Epithelial cell of esophagus (primary cell): Measurements from ENCODE around the gene TEX53.

Source experiments
- DNase-seq: peaks from one replicate; pipeline ENCODE4 v3.0.0; 2010; ENCODE audit warnings: low read depth
- H3K4me3 ChIP-seq: 2 replicates; pipeline ENCODE4 v1.5.1; 2011; ENCODE audit warnings: mild to moderate bottlenecking, low read length, control low read depth
- TF ChIP-seq, protein P1 (sequence below): IDR thresholded peaks from 2 replicates; pipeline ENCODE4 v1.5.1; 2011; ENCODE audit warnings: low read depth, mild to moderate bottlenecking, low read length, control low read depth, inconsistent platforms; ENCODE audit not compliant: insufficient read depth; ENCODE audit errors: missing control alignments

TEX53 gene

DNA sequence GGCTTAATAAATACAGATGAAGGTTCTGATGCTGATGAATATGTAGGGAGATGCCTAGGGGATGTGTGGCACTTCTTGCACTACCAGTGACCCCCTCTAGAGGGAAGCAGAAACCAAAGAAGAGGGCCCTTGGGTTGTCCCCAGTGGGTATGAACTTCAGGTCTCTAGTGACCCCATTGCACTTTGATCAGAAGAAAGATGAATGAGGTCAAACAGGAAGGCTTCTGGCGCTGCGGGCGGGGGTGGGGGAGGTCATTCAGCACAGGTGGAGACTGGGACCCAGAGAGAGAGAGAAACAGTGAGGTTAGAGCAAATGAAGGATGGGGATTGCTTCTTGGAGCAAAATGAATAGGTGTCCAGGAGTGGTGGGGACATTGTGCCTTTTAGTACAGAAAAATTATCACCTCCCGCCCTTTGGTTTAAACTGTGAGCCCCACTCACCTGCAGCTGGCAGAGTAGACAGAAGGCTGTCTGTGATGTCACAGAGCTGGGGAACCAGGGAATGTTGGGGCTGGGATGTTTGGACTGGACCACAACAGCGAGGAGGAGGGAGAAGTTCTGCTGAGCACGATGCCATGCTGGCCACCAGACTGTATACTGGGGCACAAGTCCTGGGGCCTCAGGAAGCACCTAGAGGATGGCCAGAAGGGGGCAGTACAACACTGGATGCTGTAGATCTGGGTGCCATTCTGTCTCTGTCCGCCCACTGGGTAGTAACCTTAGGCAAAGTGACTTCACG is 24.2 kb upstream of the TEX53 start, which contains the start of gene TEX48:
Gene TEX48, minus strand, starts transcription at position 599 of the 739 bp plus-strand sequence. CDS start 10,469 bp downstream, outside the sequence.
- no peak within 1 kb of the TSS for H3K4me3 ChIP-seq
- peak; percentile 93 for DNase-seq
- TF ChIP-seq, protein P1, sequence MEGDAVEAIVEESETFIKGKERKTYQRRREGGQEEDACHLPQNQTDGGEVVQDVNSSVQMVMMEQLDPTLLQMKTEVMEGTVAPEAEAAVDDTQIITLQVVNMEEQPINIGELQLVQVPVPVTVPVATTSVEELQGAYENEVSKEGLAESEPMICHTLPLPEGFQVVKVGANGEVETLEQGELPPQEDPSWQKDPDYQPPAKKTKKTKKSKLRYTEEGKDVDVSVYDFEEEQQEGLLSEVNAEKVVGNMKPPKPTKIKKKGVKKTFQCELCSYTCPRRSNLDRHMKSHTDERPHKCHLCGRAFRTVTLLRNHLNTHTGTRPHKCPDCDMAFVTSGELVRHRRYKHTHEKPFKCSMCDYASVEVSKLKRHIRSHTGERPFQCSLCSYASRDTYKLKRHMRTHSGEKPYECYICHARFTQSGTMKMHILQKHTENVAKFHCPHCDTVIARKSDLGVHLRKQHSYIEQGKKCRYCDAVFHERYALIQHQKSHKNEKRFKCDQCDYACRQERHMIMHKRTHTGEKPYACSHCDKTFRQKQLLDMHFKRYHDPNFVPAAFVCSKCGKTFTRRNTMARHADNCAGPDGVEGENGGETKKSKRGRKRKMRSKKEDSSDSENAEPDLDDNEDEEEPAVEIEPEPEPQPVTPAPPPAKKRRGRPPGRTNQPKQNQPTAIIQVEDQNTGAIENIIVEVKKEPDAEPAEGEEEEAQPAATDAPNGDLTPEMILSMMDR = peak; percentile 96

DNA sequence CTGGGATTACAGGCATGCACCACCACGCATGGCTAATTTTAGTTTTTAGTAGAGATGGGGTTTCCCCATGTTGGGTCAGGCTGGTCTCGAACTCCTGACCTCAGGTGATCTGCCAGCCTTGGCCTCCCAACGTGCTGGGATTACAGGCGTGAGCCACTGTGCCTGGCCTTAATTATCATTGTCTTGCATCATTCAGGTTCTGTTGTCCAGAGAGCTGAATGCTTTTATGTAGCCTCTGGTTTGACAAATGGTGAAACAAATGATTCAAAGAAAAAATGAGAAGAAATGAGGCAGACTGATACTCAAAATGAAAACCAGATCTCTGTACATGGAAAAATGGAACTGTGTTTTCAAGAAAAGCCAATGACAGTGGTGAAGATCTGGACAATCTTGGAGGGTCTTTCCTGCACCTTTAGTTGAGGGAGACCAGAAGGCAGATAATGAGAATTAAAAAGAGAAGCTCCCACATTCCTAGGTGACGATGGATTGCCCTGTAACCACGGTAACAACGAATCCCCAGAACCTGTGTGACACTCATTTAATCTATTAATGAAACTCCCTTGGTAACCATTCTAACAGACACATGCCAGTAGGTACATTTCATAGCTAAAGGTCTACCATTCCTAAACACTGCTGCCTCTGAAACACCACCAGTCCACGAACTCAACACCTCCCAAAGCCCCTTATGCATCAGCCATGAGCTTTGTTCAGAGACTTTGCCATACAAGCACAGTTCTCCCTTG is 22.8 kb upstream of the TEX53 start:
- no peak for DNase-seq
- TF ChIP-seq, protein P1 = no peak
- H3K4me3 ChIP-seq = no peak overlapping the region

GRCh38 chr9:114678795-114679194 is 21.2 kb upstream of the TEX53 start:
- no peak for DNase-seq
- TF ChIP-seq, protein P1 = no peak

GRCh38 chr9:114678130-114678529 is 20.5 kb upstream of the TEX53 start:
- DNase-seq = no peak
- no peak overlapping the region for H3K4me3 ChIP-seq
- TF ChIP-seq, protein P1 = no peak

More at GRCh38 chr9:114678795-114679194, 21.2 kb upstream of the TEX53 start:
- no peak overlapping the region for H3K4me3 ChIP-seq

DNA sequence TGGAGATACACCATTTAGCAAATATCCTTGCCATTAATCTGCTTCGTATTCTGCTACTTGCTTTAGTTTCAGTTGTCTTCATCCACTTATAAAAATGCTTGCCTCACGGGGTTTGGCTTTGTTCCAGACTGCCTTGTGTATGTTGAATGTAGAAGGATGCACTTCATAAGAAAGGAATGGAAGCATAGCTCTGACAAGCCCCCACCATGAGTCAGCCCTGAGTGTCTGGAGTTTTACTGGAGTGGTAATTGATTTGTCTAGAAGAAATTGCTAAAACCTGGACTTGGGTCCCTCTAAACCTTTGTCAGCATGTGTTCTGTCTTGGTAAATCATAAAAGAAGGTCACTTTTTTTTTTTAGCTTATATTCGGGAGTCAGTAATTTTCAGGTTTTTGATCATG is 19.8 kb upstream of the TEX53 start:
- TF ChIP-seq, protein P1 = no peak
- DNase-seq = peak; percentile 100
- no peak overlapping the region for H3K4me3 ChIP-seq

DNA sequence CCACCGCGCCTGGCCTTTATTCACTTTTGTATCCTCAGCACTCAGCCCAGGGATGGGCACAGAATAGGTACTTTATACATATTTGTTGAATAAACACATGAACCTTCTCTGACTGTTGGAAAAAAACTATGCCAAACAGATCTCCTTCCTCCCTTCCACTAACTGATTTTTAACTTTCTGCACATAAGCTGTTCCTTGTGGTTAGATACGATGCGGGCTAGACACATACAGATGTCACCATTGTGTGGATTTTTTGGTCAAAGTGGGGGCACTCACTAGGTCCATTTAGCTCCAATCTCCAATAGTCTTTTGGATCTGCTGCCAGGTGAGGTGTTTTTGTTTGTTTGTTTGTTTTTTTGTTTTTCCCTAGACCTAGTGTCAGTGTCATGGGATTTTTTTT is 19.3 kb upstream of the TEX53 start:
- no peak overlapping the region for H3K4me3 ChIP-seq
- DNase-seq = no peak
- TF ChIP-seq, protein P1 = no peak
